HG03558 (cell line): ENCODE results near the gene CHSY1.
A peak's percentile ranks its signal among the peaks of the same experiment; 100 is the strongest.

Experiments used
- ATAC-seq: cut with Tn5 transposase; IDR thresholded peaks from one replicate; pipeline ENCODE4 v1.9.1; 2021; ENCODE audit warnings: moderate number of reproducible peaks; ENCODE audit not compliant: unreplicated experiment; ENCODE audit errors: extremely low read depth

The CHSY1 gene

GRCh38 chr15:101158166-101159095 lies 93.4 kb downstream of the CHSY1 start:
- no peak for ATAC-seq

GRCh38 chr15:101157721-101158120 lies 94.1 kb downstream of the CHSY1 start:
- no peak for ATAC-seq

- ATAC-seq: peak; percentile 77
These were observed 95.2 kb downstream of the CHSY1 start for GRCh38 chr15:101156509-101157159.

- no peak for ATAC-seq
These were observed 95.8 kb downstream of the CHSY1 start for GRCh38 chr15:101156061-101156460.

- no peak for ATAC-seq
These were observed 97.8 kb downstream of the CHSY1 start for GRCh38 chr15:101153801-101154656.

- no peak for ATAC-seq
These were observed 98.9 kb downstream of the CHSY1 start for GRCh38 chr15:101152914-101153313.

GRCh38 chr15:101151288-101151687 lies 100.6 kb downstream of the CHSY1 start:
- ATAC-seq: no peak

GRCh38 chr15:101150723-101151040 lies 101.2 kb downstream of the CHSY1 start:
- ATAC-seq: no peak

- ATAC-seq: no peak
These were observed 101.8 kb downstream of the CHSY1 start for GRCh38 chr15:101149864-101150722.

GRCh38 chr15:101148881-101149664 lies 102.8 kb downstream of the CHSY1 start:
- ATAC-seq: no peak

GRCh38 chr15:101148166-101148880 lies 103.5 kb downstream of the CHSY1 start:
- no peak for ATAC-seq

- ATAC-seq: no peak
These were observed 104.7 kb downstream of the CHSY1 start for GRCh38 chr15:101147181-101147580.

GRCh38 chr15:101146118-101146702 lies 105.6 kb downstream of the CHSY1 start:
- no peak for ATAC-seq

- ATAC-seq: no peak
These were observed 106.5 kb downstream of the CHSY1 start for GRCh38 chr15:101145362-101145761.

- ATAC-seq: no peak
These were observed 108.5 kb downstream of the CHSY1 start for GRCh38 chr15:101143321-101143720.

- no peak for ATAC-seq
These were observed 109.1 kb downstream of the CHSY1 start for GRCh38 chr15:101142711-101143110.

GRCh38 chr15:101141926-101142527 lies 109.8 kb downstream of the CHSY1 start:
- no peak for ATAC-seq

GRCh38 chr15:101140697-101141065 lies 111.2 kb downstream of the CHSY1 start:
- ATAC-seq: no peak
